Caki2 (cell line): ENCODE data around the gene MUC5B. TPM values are rescaled to one million over a fixed set of nuclear protein-coding genes. Genes with fewer than 3 reads are reported as not detected.

ENCODE experiments used
- DNase-seq: peaks from one replicate; pipeline ENCODE4 v3.0.0-alpha.2; 2015; ENCODE audit warnings: low read depth
- in situ Hi-C: cut with HindIII; loops from 2 replicates; pipeline ENCODE4 v1.10.0; 2016; ENCODE audit warnings: low sequenced_read_pairs, low pct_unique_long_range_greater_than_20kb, mixed read lengths
- total RNA-seq: library from RNA; depleted of rRNA; stranded (reverse); fragments of >200 nt; shearing (Covaris generic); gene quantifications from 2 replicates; pipeline ENCODE4 v1.2.3, GENCODE V29; 2014; ENCODE audit warnings: low replicate concordance

The MUC5B gene
- total RNA-seq, 1 experiment from 2014 or later, result 0.03 TPM

DNA sequence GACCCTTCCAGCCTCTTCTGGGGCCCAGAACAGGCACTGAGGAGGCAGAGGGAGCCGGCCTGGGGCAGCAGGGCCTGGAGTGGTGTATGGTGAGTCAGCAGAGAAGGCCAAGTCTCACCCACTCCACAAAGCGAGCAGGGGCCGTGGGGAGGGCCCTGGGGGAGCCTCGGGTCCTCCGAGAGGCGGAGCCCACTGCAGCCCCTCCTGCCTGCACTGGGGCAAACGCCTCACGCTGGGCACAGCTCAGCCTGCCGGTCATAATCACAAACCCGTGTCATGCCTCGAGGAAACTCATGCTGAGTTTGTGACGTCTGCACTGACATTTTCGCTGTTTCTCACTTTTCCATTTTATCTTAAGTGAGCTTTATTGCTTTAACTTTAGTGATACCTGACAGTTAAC is 48.1 kb downstream of the MUC5B start:
- in situ Hi-C loops, result no loop called here

GRCh38 chr11:1271406-1271805 is 48.5 kb downstream of the MUC5B start:
- no peak for DNase-seq
- in situ Hi-C loops, result no loop called here

More for the DNA sequence above, 48.1 kb downstream of the MUC5B start:
- no peak for DNase-seq

- DNase-seq, result no peak
- in situ Hi-C loops, result no loop called here
Observed at GRCh38 chr11:1271927-1272326, 49.1 kb downstream of the MUC5B start.

- in situ Hi-C loops, result no loop called here
- no peak for DNase-seq
Observed at GRCh38 chr11:1272531-1272930, 49.7 kb downstream of the MUC5B start.

GRCh38 chr11:1274501-1274900 is 51.6 kb downstream of the MUC5B start:
- in situ Hi-C loops, result no loop called here
- no peak for DNase-seq

GRCh38 chr11:1275021-1275420 is 52.2 kb downstream of the MUC5B start:
- DNase-seq, result no peak
- in situ Hi-C loops, result no loop called here

DNA sequence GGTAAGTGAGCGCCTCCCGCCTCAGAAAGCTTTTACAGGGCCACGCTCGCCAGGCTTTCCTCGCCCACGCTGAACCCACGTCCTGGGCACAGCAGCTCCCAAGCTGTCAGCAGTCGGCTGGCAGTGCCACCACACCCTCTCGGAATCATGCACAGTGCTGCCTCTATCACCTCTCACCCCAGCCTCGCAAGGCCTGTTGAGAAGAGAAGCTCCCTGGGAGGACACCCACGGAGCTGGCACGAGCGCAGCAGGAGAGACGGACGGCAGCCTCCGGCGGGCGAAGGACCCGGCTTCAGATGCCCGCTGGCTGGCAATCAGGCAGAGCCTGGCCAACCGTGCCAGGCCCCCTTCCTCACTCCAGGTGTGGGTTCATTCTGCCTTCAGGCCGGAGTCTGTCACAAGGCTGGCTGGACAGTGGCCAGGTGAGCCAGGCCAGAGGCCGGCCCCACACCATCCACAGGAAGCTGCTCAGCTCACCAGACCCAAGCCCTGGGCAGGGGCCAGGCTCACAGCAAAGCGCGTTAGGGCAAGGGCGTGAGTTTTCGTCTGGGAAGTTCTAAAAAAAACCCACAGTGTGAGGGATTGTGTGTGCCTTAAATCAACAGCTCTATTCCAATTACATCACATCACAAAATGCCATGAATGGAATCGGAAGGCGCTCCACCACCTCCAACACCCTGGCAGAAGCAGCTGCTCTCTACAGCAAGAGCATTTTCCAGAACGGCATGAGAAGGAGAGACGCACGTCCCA is 53.4 kb downstream of the MUC5B start:
- no peak for DNase-seq
- in situ Hi-C loops, result no loop called here

DNA sequence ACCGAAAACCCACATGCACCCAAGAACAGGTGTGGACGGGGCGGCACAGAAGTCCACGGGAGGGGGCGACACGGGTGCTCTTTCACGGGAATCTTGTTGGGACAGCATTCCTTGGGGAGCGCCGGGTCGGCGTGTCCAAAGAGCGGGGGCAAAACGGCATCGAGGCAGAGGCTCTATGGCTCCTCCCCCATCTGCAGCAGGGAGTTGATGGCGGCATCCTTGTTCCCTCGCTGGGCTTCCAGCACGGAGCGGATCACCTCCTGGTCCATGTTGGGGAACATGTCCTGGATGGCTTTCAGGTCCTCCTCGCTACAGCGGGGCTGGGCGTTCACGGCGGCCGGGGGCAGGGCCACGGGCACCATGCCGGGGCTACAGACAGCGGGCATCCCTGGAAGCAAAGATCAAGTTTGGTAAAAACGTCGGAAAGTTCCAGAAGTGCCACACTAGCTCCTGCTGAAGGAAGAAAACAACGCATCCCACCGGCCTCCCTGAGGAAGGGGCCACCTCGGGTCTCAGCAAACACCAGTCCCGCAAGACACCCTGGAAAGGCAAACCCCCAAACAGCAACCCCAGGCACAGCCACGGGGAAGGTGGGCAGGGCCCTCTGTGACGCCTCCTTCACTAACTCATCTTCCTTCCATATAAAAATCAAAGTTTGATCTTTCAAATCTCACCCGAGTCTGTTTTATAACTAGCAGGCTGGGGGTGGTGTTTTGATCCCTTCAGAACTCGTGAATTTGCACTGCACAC is 54.2 kb downstream of the MUC5B start:
- in situ Hi-C loops, result no loop called here

GRCh38 chr11:1277936-1278512 is 55.2 kb downstream of the MUC5B start:
- no peak for DNase-seq
- in situ Hi-C loops, result no loop called here

More for the DNA sequence above, 54.2 kb downstream of the MUC5B start:
- DNase-seq, result no peak

DNA sequence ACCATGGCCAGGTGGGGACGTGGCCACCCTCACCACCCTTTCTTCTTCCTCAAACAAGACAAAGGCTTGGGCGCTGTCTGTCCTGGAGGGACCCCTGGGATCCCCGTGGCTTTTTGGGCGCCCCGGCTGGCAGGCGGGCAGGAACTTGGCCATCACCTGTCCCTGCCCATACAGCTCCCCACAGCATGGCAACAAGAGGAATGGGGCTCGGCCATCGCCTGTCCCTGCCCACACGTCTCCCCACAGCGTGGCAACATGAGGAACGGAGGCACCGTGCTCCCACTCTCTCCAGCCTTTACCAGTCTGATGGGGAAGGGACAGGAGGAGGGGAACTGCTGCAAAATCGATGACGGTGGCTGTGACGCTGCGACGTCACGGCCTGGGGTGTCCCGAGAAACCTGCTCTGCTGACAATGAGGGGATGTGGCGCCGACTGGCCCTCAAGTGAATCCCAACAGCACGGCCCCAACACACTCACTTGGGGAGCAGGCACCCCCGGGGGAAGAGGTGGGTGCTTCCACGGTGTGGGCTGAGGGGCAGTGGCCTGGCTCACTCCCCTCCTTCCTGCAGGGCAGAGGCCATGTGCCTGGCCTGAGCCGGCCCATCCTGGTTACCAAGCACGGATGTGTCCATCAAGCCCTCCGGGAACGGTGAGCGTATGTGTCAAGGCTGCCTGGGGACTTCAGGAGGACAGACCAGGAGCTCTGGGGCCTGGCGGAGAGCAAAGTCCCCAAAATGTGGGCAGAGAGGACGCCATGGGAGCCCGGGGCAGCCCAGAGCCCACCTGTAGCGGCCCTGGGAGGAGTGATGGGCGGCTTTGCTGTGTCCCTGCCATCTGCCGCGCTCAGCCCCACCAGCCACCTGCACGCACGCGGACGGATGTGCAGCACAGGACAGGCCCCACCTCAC is 56.2 kb downstream of the MUC5B start:
- DNase-seq, result no peak
- in situ Hi-C loops, result no loop called here

DNA sequence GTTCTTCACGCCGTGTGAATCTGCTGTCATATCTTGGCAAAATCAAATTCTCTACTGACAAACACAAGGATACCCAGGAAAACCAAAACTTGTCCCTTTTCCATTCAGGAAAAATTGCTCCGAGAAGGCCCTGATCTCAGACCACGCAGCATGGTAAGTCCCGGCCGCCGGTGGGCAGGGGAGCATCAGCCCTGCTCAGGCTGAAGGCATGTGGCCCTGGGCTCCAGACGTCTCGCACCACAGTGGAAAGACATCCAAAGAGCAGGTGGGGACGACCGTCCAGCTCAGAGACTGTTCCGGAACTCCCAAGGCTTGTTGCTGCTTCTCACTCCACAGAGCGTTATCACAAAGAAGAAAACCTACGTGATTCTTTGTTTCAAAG is 56.8 kb downstream of the MUC5B start:
- in situ Hi-C loops, result no loop called here
- no peak for DNase-seq

DNA sequence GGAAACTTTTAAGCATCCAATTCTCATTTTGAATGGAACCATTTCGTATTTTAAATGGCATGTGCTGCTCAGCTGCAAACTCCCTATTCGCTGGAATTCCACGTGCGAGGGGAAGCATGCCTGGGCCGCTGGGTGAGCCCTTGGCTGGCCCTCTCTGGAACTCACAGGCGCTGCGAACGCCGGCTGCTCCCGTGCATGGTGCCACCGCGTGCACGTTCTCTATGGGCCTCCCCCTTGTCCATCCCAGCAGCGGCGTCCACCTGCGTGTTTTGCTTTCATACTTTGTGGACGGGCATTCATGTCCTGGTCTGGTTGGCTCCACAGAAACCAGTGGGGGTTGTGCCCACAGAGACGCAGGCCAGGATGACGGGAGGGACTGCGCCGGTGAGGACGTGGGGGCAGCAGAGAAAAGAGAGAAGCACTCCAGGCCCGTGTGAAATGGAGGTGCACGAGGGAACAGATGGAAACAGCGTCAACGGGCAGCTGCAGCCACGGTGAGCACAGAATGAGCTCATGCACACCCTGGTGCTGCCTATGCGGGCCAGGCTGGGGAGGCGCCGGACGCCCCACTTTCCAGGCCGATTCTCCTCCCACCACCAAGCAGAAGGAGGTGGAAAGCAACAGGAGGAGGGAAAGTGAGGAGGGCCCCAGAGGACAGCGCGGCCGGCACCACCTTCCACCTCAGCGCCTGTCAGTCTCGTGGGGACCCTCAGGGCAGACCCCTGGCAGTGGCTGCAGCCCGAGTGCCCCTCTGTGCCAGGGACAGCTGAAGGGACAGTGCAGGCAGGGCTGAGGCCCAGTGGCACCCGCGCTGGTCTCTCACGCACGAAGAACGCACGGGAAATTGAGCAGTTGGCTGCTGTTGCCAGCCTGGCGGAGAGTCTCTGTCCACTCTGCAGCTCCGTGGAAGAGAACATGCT is 57.5 kb downstream of the MUC5B start:
- in situ Hi-C loops, result no loop called here
- DNase-seq, result no peak

GRCh38 chr11:1281326-1281973 is 58.6 kb downstream of the MUC5B start:
- in situ Hi-C loops, result no loop called here
- DNase-seq, result no peak

DNA sequence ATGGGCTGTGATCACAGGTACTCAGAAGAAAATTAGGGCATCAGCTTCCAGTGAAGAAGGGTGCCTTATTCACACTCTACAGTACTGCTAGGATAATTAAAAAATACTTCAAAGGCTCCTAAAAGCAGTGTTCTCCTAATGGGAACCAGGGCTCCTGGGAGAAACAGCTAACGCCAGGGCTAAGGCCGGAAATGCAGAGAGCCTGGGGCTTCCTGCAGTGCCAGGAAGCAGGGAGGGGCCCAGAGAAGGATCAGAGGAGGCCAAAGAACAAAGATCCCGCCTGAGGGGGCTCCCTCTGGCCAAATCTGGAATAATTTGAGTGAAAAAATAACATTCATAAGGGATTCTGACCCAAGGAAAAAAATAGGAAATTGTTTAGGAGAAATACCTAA is 59.1 kb downstream of the MUC5B start:
- in situ Hi-C loops, result no loop called here
- DNase-seq, result no peak

GRCh38 chr11:1283091-1283511 is 60.2 kb downstream of the MUC5B start:
- in situ Hi-C loops, result no loop called here
- no peak for DNase-seq

DNA sequence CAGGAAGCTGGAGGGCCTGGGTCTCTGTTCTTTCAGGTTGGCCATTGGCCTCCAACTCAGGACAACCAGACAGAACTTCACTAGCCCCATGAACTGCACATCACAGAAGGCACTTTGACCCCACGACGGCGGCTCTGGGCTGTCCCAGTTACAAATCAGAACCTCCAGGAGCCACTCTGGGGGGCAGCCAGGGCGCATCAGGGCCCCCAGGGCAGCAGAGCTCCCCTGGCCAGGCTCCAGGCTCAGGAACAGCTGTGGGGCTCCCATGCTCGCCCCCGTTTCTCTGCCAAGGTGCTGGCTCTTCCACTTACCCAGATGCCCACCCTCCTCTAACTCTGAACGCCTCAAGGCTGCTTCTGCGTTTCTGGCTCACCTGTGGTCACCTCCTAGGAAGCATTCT is 61.0 kb downstream of the MUC5B start:
- in situ Hi-C loops, result no loop called here
- DNase-seq, result no peak

GRCh38 chr11:1285316-1285744 is 62.5 kb downstream of the MUC5B start:
- in situ Hi-C loops, result no loop called here
- DNase-seq, result no peak
